HepG2 (cell line): Measurements from ENCODE around the gene LRRC45.
A peak's percentile ranks its signal among the peaks of the same experiment; 100 is the strongest.

Source experiments
- BCLAF1 ChIP-seq: fragments of 450-650 bp; IDR thresholded peaks from 2 replicates; pipeline ENCODE4 v1.6.1; 2017; ENCODE audit warnings: mild to moderate bottlenecking
- CBX5 ChIP-seq: sonication (generic); formaldehyde crosslinking; IDR thresholded peaks from 2 replicates; pipeline ENCODE4 v1.4.0; 2020; ENCODE audit warnings: missing genetic modification reagents, borderline replicate concordance
- CTCF ChIP-seq: sonication (generic); formaldehyde crosslinking; IDR thresholded peaks from 2 replicates; pipeline ENCODE4 v1.5.0; 2020; ENCODE audit warnings: mild to moderate bottlenecking, missing genetic modification reagents, moderate library complexity
- FOXO4 ChIP-seq: sonication (generic); formaldehyde crosslinking; conservative IDR thresholded peaks from 2 replicates; pipeline ENCODE4 v1.8.1; 2023; ENCODE audit warnings: missing genetic modification reagents
- HDAC1 ChIP-seq: sonication (generic); formaldehyde crosslinking; IDR thresholded peaks from 2 replicates; pipeline ENCODE4 v1.5.1; 2020; ENCODE audit warnings: mild to moderate bottlenecking, missing genetic modification reagents
- JUND ChIP-seq: sonication (generic); formaldehyde crosslinking; IDR thresholded peaks from 2 replicates; pipeline ENCODE4 v1.8.0; 2022; ENCODE audit warnings: mild to moderate bottlenecking, missing genetic modification reagents
- MXI1 ChIP-seq: IDR thresholded peaks from 3 replicates; pipeline ENCODE4 v1.6.1; 2012; ENCODE audit warnings: low read depth, low read length, inconsistent platforms, borderline replicate concordance
- PBX3 ChIP-seq: sonication (generic); formaldehyde crosslinking; IDR thresholded peaks from 2 replicates; pipeline ENCODE4 v1.8.1; 2023; ENCODE audit warnings: missing genetic modification reagents, inconsistent platforms, borderline replicate concordance
- SMC3 ChIP-seq: IDR thresholded peaks from 2 replicates; pipeline ENCODE4 v1.6.1; 2011; ENCODE audit warnings: low read length, improper control_type of control experiment
- ZNF562 ChIP-seq: sonication (generic); formaldehyde crosslinking; IDR thresholded peaks from 2 replicates; pipeline ENCODE4 v1.8.0; 2022; ENCODE audit warnings: missing genetic modification reagents, borderline replicate concordance
- ZNF687 ChIP-seq: sonication (generic); formaldehyde crosslinking; IDR thresholded peaks from 2 replicates; pipeline ENCODE4 v1.5.1; 2020; ENCODE audit warnings: mild to moderate bottlenecking, missing genetic modification reagents, moderate library complexity
- ZNF841 ChIP-seq: sonication (generic); formaldehyde crosslinking; IDR thresholded peaks from 2 replicates; pipeline ENCODE4 v1.8.1; 2023; ENCODE audit warnings: missing genetic modification reagents, borderline replicate concordance
- ZSCAN25 ChIP-seq: sonication (generic); formaldehyde crosslinking; IDR thresholded peaks from 2 replicates; pipeline ENCODE4 v1.8.0; 2022; ENCODE audit warnings: mild to moderate bottlenecking, missing genetic modification reagents
- ZSCAN29 ChIP-seq: sonication (generic); formaldehyde crosslinking; conservative IDR thresholded peaks from 2 replicates; pipeline ENCODE4 v1.4.0; 2020; ENCODE audit warnings: mild to moderate bottlenecking, missing genetic modification reagents

GRCh38 chr17:81976332-81977210 is 46.5 kb upstream of the LRRC45 start:
- TF ChIP-seq ZSCAN25 (CRISPR knock-in tag) = peak; percentile 42; the same call in 1 of the 2 replicates
- no peak for TF ChIP-seq BCLAF1
- no peak for TF ChIP-seq JUND (CRISPR knock-in tag)
- TF ChIP-seq CTCF (CRISPR knock-in tag) = peak; percentile 15; the same call in 1 of the 2 replicates
- peak; percentile 62; the same call in 1 of the 3 replicates for TF ChIP-seq MXI1
- TF ChIP-seq SMC3 = no peak
- no peak for TF ChIP-seq ZSCAN29 (CRISPR knock-in tag)
- TF ChIP-seq FOXO4 (CRISPR knock-in tag) = peak; percentile 93; the same call in 1 of the 2 replicates
- TF ChIP-seq PBX3 (CRISPR knock-in tag) = no peak; the same call in 1 of the 2 replicates
- TF ChIP-seq ZNF687 (CRISPR knock-in tag) = peak; percentile 98
- no peak for TF ChIP-seq ZNF841 (CRISPR knock-in tag)
- no peak; the same call in 1 of the 2 replicates for TF ChIP-seq CBX5
- no peak for TF ChIP-seq ZNF562
- peak; percentile 3; the same call in 1 of the 2 replicates for TF ChIP-seq HDAC1 (CRISPR knock-in tag)
